Measurements from ENCODE around the gene LVRN.

- TF ChIP-seq CTCF (IDR thresholded peaks at IDR 0.05; ENCODE audit: low read depth, low read length) (no peak), EZH2phosphoT487 (IDR thresholded peaks at IDR 0.05; ENCODE audit: low read depth) (no peak)
These were observed 26.2 kb upstream of the LVRN start for GRCh38 chr5:115936031-115936430.
